Epithelial cell of prostate (primary cell): Measurements from ENCODE around the gene CFAP20DC.
"Not testable (repeated sequence)": the region's sequence is repeated elsewhere in the genome, so short reads cannot be mapped to it uniquely, and the experiment has no call there.

Experiments
- DNase-seq: peaks from one replicate; pipeline ENCODE4 v3.0.0-alpha.2; 2011; ENCODE audit warnings: low read depth, low spot score
- H3K27ac ChIP-seq: fragments of 450-650 bp; 2 replicates; pipeline ENCODE4 v1.5.1; 2017; ENCODE audit warnings: mild to moderate bottlenecking

The CFAP20DC gene

GRCh38 chr3:58973796-58974195 lies 76.0 kb downstream of the CFAP20DC start:
- H3K27ac ChIP-seq = no peak overlapping the region
- no peak for DNase-seq

GRCh38 chr3:58967866-58968265 lies 82.0 kb downstream of the CFAP20DC start:
- not testable (repeated sequence) for H3K27ac ChIP-seq, DNase-seq

- no peak for DNase-seq
- H3K27ac ChIP-seq = no peak overlapping the region
Measured at GRCh38 chr3:58965865-58966264, 84.0 kb downstream of the CFAP20DC start.

- DNase-seq = no peak
- no peak overlapping the region for H3K27ac ChIP-seq
Measured at GRCh38 chr3:58963928-58964503, 85.8 kb downstream of the CFAP20DC start.

- DNase-seq = no peak
- H3K27ac ChIP-seq = no peak overlapping the region
Measured at GRCh38 chr3:58962816-58963215, 87.0 kb downstream of the CFAP20DC start.

- DNase-seq = no peak
- no peak overlapping the region for H3K27ac ChIP-seq
Measured at GRCh38 chr3:58962040-58962651, 87.7 kb downstream of the CFAP20DC start.

GRCh38 chr3:58955308-58955707 lies 94.5 kb downstream of the CFAP20DC start:
- DNase-seq = no peak

GRCh38 chr3:58953288-58953687 lies 96.5 kb downstream of the CFAP20DC start:
- no peak for DNase-seq
- no peak overlapping the region for H3K27ac ChIP-seq

More at GRCh38 chr3:58955308-58955707, 94.5 kb downstream of the CFAP20DC start:
- H3K27ac ChIP-seq = no peak overlapping the region

- DNase-seq = no peak
- H3K27ac ChIP-seq = no peak overlapping the region
Measured at GRCh38 chr3:58952128-58952917, 97.5 kb downstream of the CFAP20DC start.

- H3K27ac ChIP-seq = no peak overlapping the region
- no peak for DNase-seq
Measured at GRCh38 chr3:58948018-58948417, 101.8 kb downstream of the CFAP20DC start.

GRCh38 chr3:58946875-58947274 lies 103.0 kb downstream of the CFAP20DC start:
- no peak overlapping the region for H3K27ac ChIP-seq
- no peak for DNase-seq

GRCh38 chr3:58938057-58938456 lies 111.8 kb downstream of the CFAP20DC start:
- no peak for DNase-seq
- H3K27ac ChIP-seq = no peak overlapping the region

- H3K27ac ChIP-seq = no peak overlapping the region
- DNase-seq = no peak
Measured at GRCh38 chr3:58924578-58924977, 125.2 kb downstream of the CFAP20DC start.

- DNase-seq = no peak
- H3K27ac ChIP-seq = no peak overlapping the region
Measured at GRCh38 chr3:58900386-58900785, 149.4 kb downstream of the CFAP20DC start.

- DNase-seq = no peak
- H3K27ac ChIP-seq = no peak overlapping the region
Measured at GRCh38 chr3:58899953-58900298, 149.9 kb downstream of the CFAP20DC start.

- no peak overlapping the region for H3K27ac ChIP-seq
- no peak for DNase-seq
Measured at GRCh38 chr3:58899159-58899952, 150.5 kb downstream of the CFAP20DC start.

- no peak for DNase-seq
- H3K27ac ChIP-seq = no peak overlapping the region
Measured at GRCh38 chr3:58898513-58898912, 151.3 kb downstream of the CFAP20DC start.

GRCh38 chr3:58897646-58898045 lies 152.2 kb downstream of the CFAP20DC start:
- H3K27ac ChIP-seq = no peak overlapping the region
- no peak for DNase-seq

- DNase-seq, H3K27ac ChIP-seq: not testable (repeated sequence)
Measured at GRCh38 chr3:58895678-58896077, 154.1 kb downstream of the CFAP20DC start.

- DNase-seq, H3K27ac ChIP-seq: not testable (repeated sequence)
Measured at GRCh38 chr3:58892526-58892925, 157.3 kb downstream of the CFAP20DC start.

GRCh38 chr3:58888087-58888486 lies 161.7 kb downstream of the CFAP20DC start:
- DNase-seq = no peak
- no peak overlapping the region for H3K27ac ChIP-seq
